Cardiac muscle cell (in vitro differentiated cells and primary cell): ENCODE measurements around the gene CACNG1. TPM values are rescaled to one million over a fixed set of nuclear protein-coding genes. Genes with fewer than 3 reads are reported as not detected.

Experiments used
- DNase-seq, 2 donors: peaks; one replicate each; pipeline versions ENCODE4 v3.0.0 to v3.0.0-alpha.2; 2010 to 2017; ENCODE audit warnings: low read depth in 1 of 2, low spot score in 1 of 2
- H3K27ac ChIP-seq: fragments of 200-600 bp; sonication (generic); 2 replicates; pipeline ENCODE4 v1.5.1; 2016
- H3K27me3 ChIP-seq: fragments of 200-600 bp; sonication (generic); 2 replicates; pipeline ENCODE4 v1.6.0; 2016; ENCODE audit warnings: control low read depth
- H3K36me3 ChIP-seq: fragments of 200-600 bp; sonication (generic); 2 replicates; pipeline ENCODE4 v1.5.1; 2016; ENCODE audit warnings: control low read depth
- H3K4me1 ChIP-seq: fragments of 200-600 bp; sonication (generic); 2 replicates; pipeline ENCODE4 v1.8.1; 2017; ENCODE audit warnings: low read depth, mild to moderate bottlenecking, mixed run types
- H3K4me3 ChIP-seq: fragments of 200-600 bp; sonication (generic); 2 replicates; pipeline ENCODE4 v1.5.1; 2016; ENCODE audit warnings: mild to moderate bottlenecking
- H3K9me3 ChIP-seq: fragments of 200-600 bp; sonication (generic); 2 replicates; pipeline ENCODE4 v1.5.1; 2017; ENCODE audit warnings: low read depth, mild to moderate bottlenecking, control low read depth
- CTCF ChIP-seq: IDR thresholded peaks from 2 replicates; pipeline ENCODE4 v1.5.1; 2012; ENCODE audit warnings: low read depth, mild to moderate bottlenecking, low read length
- polyA plus RNA-seq: library from polyadenylated mRNA; unstranded; fragments of >200 nt; fragmentation: Nextera tagmentation; extraction: Ambion mirVana; gene quantifications from 2 replicates; pipeline ENCODE4 v1.2.1, GENCODE V29; 2016
- total RNA-seq: library from RNA; depleted of rRNA; stranded (reverse); fragments of >200 nt; gene quantifications from 2 replicates; pipeline ENCODE4 v1.2.3, GENCODE V29; 2016

The CACNG1 gene
- total and polyA plus RNA-seq, 2 experiments from 2014 or later: not detected

- no peaks in the 10 kb centered on the region for H3K9me3 ChIP-seq
- no peaks in the 10 kb centered on the region for H3K27me3 ChIP-seq
- no peak overlapping the region for H3K27ac ChIP-seq
- no peaks in the 10 kb centered on the region for H3K36me3 ChIP-seq
- H3K4me3 ChIP-seq: no peak overlapping the region
- peaks cover 4% of the 10 kb centered on the region for H3K4me1 ChIP-seq
- DNase-seq: no peak
- TF ChIP-seq CTCF: no peak
Measured at GRCh38 chr17:67020293-67020766, 24.0 kb upstream of the CACNG1 start.

GRCh38 chr17:67021196-67021595 lies 23.2 kb upstream of the CACNG1 start:
- Histone ChIP-seq H3K27me3 (no peaks in the 10 kb centered on the region), H3K4me1 (peaks cover 4% of the 10 kb centered on the region), H3K4me3 (no peak overlapping the region), H3K9me3 (no peaks in the 10 kb centered on the region), H3K27ac (no peak overlapping the region), H3K36me3 (no peaks in the 10 kb centered on the region)
- no peak for TF ChIP-seq CTCF
- no peak for DNase-seq

- Histone ChIP-seq H3K36me3 (no peaks in the 10 kb centered on the region), H3K9me3 (no peaks in the 10 kb centered on the region), H3K4me3 (no peak overlapping the region), H3K4me1 (peaks cover 4% of the 10 kb centered on the region), H3K27me3 (no peaks in the 10 kb centered on the region), H3K27ac (no peak overlapping the region)
- DNase-seq: no peak
- TF ChIP-seq CTCF: no peak
Measured at GRCh38 chr17:67021743-67022450, 22.5 kb upstream of the CACNG1 start.

GRCh38 chr17:67022451-67022810 lies 21.9 kb upstream of the CACNG1 start:
- H3K9me3 ChIP-seq: no peaks in the 10 kb centered on the region
- H3K4me3 ChIP-seq: no peak overlapping the region
- no peak overlapping the region for H3K27ac ChIP-seq
- DNase-seq: no peak
- peaks cover 4% of the 10 kb centered on the region for H3K4me1 ChIP-seq
- no peaks in the 10 kb centered on the region for H3K36me3 ChIP-seq
- H3K27me3 ChIP-seq: no peaks in the 10 kb centered on the region
- no peak for TF ChIP-seq CTCF

- TF ChIP-seq CTCF: no peak
Measured at GRCh38 chr17:67024736-67025135, 19.6 kb upstream of the CACNG1 start.

More at GRCh38 chr17:67024736-67025135, 19.6 kb upstream of the CACNG1 start:
- H3K4me1 ChIP-seq: no peaks in the 10 kb centered on the region
- H3K27me3 ChIP-seq: no peaks in the 10 kb centered on the region
- no peaks in the 10 kb centered on the region for H3K36me3 ChIP-seq
- H3K4me3 ChIP-seq: no peak overlapping the region
- no peaks in the 10 kb centered on the region for H3K9me3 ChIP-seq
- no peak for DNase-seq
- H3K27ac ChIP-seq: no peak overlapping the region
